Astrocyte of the spinal cord (primary cell): ENCODE measurements around the gene DOCK9.

Source experiments
- DNase-seq: peaks from one replicate; pipeline ENCODE4 v3.0.0; 2011; ENCODE audit warnings: low read depth, low spot score
- H3K4me3 ChIP-seq: 2 replicates; pipeline ENCODE4 v1.5.1; 2011; ENCODE audit warnings: low read depth, mild to moderate bottlenecking, low read length, moderate library complexity
- CTCF ChIP-seq: IDR thresholded peaks from 2 replicates; pipeline ENCODE4 v1.5.1; 2012; ENCODE audit warnings: low read depth, mild to moderate bottlenecking, low read length, inconsistent platforms
- in situ Hi-C: cut with HindIII; loops from 2 replicates; pipeline ENCODE4 v1.10.0; 2017; ENCODE audit warnings: low sequenced_read_pairs

DOCK9 gene

DNA sequence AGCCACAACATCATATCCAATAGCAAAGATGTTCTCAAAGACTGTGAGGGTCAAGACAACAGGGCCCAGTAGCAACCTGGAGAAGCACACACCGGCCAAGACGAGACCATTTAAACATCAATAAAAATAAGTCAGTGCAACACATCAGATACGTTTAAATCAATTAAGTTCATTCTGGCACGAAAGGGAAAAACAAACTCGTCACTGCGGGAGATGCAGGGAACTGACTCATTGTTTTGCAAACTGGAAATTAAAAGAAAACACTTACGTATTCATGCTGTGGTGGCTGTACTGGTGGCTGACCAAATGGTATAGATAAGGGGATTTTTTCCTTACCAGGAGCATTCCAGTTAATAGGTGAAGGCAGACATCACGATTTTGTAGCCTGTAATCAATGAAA is 199.1 kb downstream of the DOCK9 start:
- DNase-seq: peak; percentile 59
- H3K4me3 ChIP-seq: no peak overlapping the region
- in situ Hi-C loops: no loop called here
- no peak for TF ChIP-seq CTCF

- in situ Hi-C loops: no loop called here
- TF ChIP-seq CTCF: no peak
- no peak overlapping the region for H3K4me3 ChIP-seq
- DNase-seq: no peak
Observed at GRCh38 chr13:98776644-98777043, 201.2 kb downstream of the DOCK9 start.

- in situ Hi-C loops: no loop called here
- no peak for TF ChIP-seq CTCF
- DNase-seq: peak; percentile 62
- H3K4me3 ChIP-seq: no peak overlapping the region
Observed at GRCh38 chr13:98775844-98776598, 201.8 kb downstream of the DOCK9 start.

GRCh38 chr13:98775386-98775785 is 202.5 kb downstream of the DOCK9 start:
- H3K4me3 ChIP-seq: no peak overlapping the region
- TF ChIP-seq CTCF: no peak
- DNase-seq: no peak
- in situ Hi-C loops: no loop called here

GRCh38 chr13:98774776-98775175 is 203.1 kb downstream of the DOCK9 start:
- no peak for TF ChIP-seq CTCF
- no peak overlapping the region for H3K4me3 ChIP-seq
- no peak for DNase-seq
- in situ Hi-C loops: no loop called here

DNA sequence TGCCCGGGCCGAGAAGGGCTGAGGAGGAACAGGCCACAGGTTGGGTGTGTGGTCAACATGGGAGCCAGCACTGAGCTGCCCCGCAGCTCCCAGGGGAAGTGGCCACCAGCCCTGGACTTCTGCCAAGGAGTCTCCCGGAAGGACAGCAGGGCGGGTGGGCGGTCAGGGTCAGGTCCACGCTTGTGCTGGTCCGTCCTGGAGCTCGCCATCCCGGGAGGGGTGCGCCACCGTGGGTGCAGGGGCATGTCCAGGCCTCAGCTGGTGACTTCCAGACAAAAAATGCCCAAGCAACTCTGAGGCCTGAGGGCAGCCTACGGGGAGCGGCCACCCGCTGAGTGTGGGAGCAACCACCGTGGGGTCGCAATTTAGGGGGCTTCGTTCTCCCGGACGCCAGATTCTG is 203.9 kb downstream of the DOCK9 start:
- DNase-seq: no peak
- TF ChIP-seq CTCF: no peak
- H3K4me3 ChIP-seq: no peak overlapping the region
- in situ Hi-C loops: no loop called here
